ENCODE data around the gene VSIG4. TPM values are rescaled to one million over a fixed set of nuclear protein-coding genes. Genes with fewer than 3 reads are reported as not detected.

Gene VSIG4
- total RNA-seq, 2 donors from 2014 or later = 28.0 to 71.6 TPM

GRCh38 chrX:66054978-66055377 is 15.1 kb upstream of the VSIG4 start:
- TF ChIP-seq CTCF (IDR thresholded peaks at IDR 0.05) = no peak
- no peak overlapping the region for H3K27ac ChIP-seq
- no peaks in the 10 kb centered on the region for H3K9me3 ChIP-seq
- no peaks in the 10 kb centered on the region for H3K4me1 ChIP-seq
- no peaks in the 10 kb centered on the region for H3K36me3 ChIP-seq
- no peaks in the 10 kb centered on the region for H3K27me3 ChIP-seq
- no peak overlapping the region for H3K4me3 ChIP-seq
- no peak for DNase-seq (ENCODE audit: low spot score)

- H3K27me3 ChIP-seq = no peaks in the 10 kb centered on the region
- H3K9me3 ChIP-seq = no peaks in the 10 kb centered on the region
- H3K27ac ChIP-seq = no peak overlapping the region
These were observed 13.5 kb upstream of the VSIG4 start for GRCh38 chrX:66053414-66053813.

GRCh38 chrX:66051980-66052379 is 12.1 kb upstream of the VSIG4 start:
- DNase-seq (ENCODE audit: low spot score) = no peak
- no peaks in the 10 kb centered on the region for H3K4me1 ChIP-seq
- TF ChIP-seq CTCF (IDR thresholded peaks at IDR 0.05) = no peak

More at GRCh38 chrX:66053414-66053813, 13.5 kb upstream of the VSIG4 start:
- DNase-seq (ENCODE audit: low spot score) = no peak
- no peaks in the 10 kb centered on the region for H3K4me1 ChIP-seq
- TF ChIP-seq CTCF (IDR thresholded peaks at IDR 0.05) = no peak
- H3K36me3 ChIP-seq = no peaks in the 10 kb centered on the region
- no peak overlapping the region for H3K4me3 ChIP-seq

GRCh38 chrX:66050140-66050569 is 10.3 kb upstream of the VSIG4 start:
- no peak for DNase-seq (ENCODE audit: low spot score)
- H3K9me3 ChIP-seq = no peaks in the 10 kb centered on the region
- no peaks in the 10 kb centered on the region for H3K4me1 ChIP-seq
- H3K4me3 ChIP-seq = no peak overlapping the region
- no peak overlapping the region for H3K27ac ChIP-seq
- no peaks in the 10 kb centered on the region for H3K27me3 ChIP-seq
- no peaks in the 10 kb centered on the region for H3K36me3 ChIP-seq
- no peak for TF ChIP-seq CTCF (IDR thresholded peaks at IDR 0.05)

More at GRCh38 chrX:66051980-66052379, 12.1 kb upstream of the VSIG4 start:
- Histone ChIP-seq H3K27me3 (no peaks in the 10 kb centered on the region), H3K9me3 (no peaks in the 10 kb centered on the region), H3K4me3 (no peak overlapping the region), H3K36me3 (no peaks in the 10 kb centered on the region), H3K27ac (no peak overlapping the region)

GRCh38 chrX:66049056-66049455 is 9.2 kb upstream of the VSIG4 start:
- Histone ChIP-seq H3K4me3 (no peak overlapping the region), H3K9me3 (no peaks in the 10 kb centered on the region), H3K27me3 (no peaks in the 10 kb centered on the region), H3K36me3 (no peaks in the 10 kb centered on the region), H3K4me1 (no peaks in the 10 kb centered on the region), H3K27ac (no peak overlapping the region)
- no peak for TF ChIP-seq CTCF (IDR thresholded peaks at IDR 0.05)
- no peak for DNase-seq (ENCODE audit: low spot score)

GRCh38 chrX:66046612-66047235 is 6.8 kb upstream of the VSIG4 start:
- H3K9me3 ChIP-seq = no peaks in the 10 kb centered on the region
- H3K4me3 ChIP-seq = no peak overlapping the region
- no peaks in the 10 kb centered on the region for H3K4me1 ChIP-seq
- no peak for TF ChIP-seq CTCF (IDR thresholded peaks at IDR 0.05)
- no peak for DNase-seq (ENCODE audit: low spot score)
- H3K36me3 ChIP-seq = no peaks in the 10 kb centered on the region
- H3K27ac ChIP-seq = no peak overlapping the region
- H3K27me3 ChIP-seq = no peaks in the 10 kb centered on the region
